BJ (cell line): ENCODE results near the gene FOXP1. TPM values are rescaled to one million over a fixed set of nuclear protein-coding genes. Genes with fewer than 3 reads are reported as not detected.

Experiments used
- CTCF ChIA-PET: fragments of 350-600 bp; formaldehyde crosslinking; extraction: SDS; loops from one replicate; lab custom pipeline; 2021; ENCODE audit warnings: antibody characterized with exemption, inconsistent platforms; lab: Yijun Ruan, JAX
- POLR2A ChIA-PET: fragments of 300-600 bp; sonication (Branson Sonifier 250); formaldehyde crosslinking; extraction: SDS; loops from one replicate; lab custom pipeline; 2021; ENCODE audit warnings: antibody characterized with exemption; lab: Charles Lee
- DNase-seq: peaks from one replicate; pipeline ENCODE4 v3.0.0-alpha.2; 2011; ENCODE audit warnings: low read depth
- H3K27me3 ChIP-seq: 2 replicates; pipeline ENCODE4 v1.6.0; 2011; ENCODE audit warnings: low read length; ENCODE audit not compliant: control insufficient read depth, insufficient read depth
- H3K36me3 ChIP-seq: 2 replicates; pipeline ENCODE4 v1.5.1; 2011; ENCODE audit warnings: low read length; ENCODE audit not compliant: control insufficient read depth, insufficient read depth
- H3K4me3 ChIP-seq: 2 replicates; pipeline ENCODE4 v1.5.1; 2011; ENCODE audit warnings: low read depth, mild to moderate bottlenecking, control low read depth, low read length
- polyA plus RNA-seq: library from polyadenylated mRNA; depleted of rRNA; stranded (reverse); fragments of >200 nt; gene quantifications from 2 replicates; pipeline ENCODE4 v1.2.3, GENCODE V29; 2011
- TF ChIP-seq, protein P1 (sequence below): IDR thresholded peaks from 2 replicates; pipeline ENCODE4 v1.5.1; 2011; ENCODE audit warnings: low read depth, mild to moderate bottlenecking, control low read depth, inconsistent platforms, low read length, moderate library complexity; ENCODE audit not compliant: insufficient read depth

The FOXP1 gene
- polyA plus RNA-seq, 1 experiment = 37.0 TPM

GRCh38 chr3:71011565-71012287, 571.8 kb downstream of the FOXP1 start:
- ChIA-PET CTCF (no interaction called here), POLR2A (no interaction called here)
- no peak for DNase-seq
- Histone ChIP-seq H3K36me3 (no peaks in the 10 kb centered on the region), H3K27me3 (no peaks in the 10 kb centered on the region), H3K4me3 (no peak overlapping the region)
- TF ChIP-seq, protein P1, sequence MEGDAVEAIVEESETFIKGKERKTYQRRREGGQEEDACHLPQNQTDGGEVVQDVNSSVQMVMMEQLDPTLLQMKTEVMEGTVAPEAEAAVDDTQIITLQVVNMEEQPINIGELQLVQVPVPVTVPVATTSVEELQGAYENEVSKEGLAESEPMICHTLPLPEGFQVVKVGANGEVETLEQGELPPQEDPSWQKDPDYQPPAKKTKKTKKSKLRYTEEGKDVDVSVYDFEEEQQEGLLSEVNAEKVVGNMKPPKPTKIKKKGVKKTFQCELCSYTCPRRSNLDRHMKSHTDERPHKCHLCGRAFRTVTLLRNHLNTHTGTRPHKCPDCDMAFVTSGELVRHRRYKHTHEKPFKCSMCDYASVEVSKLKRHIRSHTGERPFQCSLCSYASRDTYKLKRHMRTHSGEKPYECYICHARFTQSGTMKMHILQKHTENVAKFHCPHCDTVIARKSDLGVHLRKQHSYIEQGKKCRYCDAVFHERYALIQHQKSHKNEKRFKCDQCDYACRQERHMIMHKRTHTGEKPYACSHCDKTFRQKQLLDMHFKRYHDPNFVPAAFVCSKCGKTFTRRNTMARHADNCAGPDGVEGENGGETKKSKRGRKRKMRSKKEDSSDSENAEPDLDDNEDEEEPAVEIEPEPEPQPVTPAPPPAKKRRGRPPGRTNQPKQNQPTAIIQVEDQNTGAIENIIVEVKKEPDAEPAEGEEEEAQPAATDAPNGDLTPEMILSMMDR = no peak

- ChIA-PET CTCF (no interaction called here), POLR2A (no interaction called here)
- no peak overlapping the region for H3K4me3 ChIP-seq
- DNase-seq = no peak
- no peaks in the 10 kb centered on the region for H3K27me3 ChIP-seq
- H3K36me3 ChIP-seq = no peaks in the 10 kb centered on the region
- TF ChIP-seq, protein P1 = no peak
Measured at GRCh38 chr3:71010726-71011455, 572.6 kb downstream of the FOXP1 start.

DNA sequence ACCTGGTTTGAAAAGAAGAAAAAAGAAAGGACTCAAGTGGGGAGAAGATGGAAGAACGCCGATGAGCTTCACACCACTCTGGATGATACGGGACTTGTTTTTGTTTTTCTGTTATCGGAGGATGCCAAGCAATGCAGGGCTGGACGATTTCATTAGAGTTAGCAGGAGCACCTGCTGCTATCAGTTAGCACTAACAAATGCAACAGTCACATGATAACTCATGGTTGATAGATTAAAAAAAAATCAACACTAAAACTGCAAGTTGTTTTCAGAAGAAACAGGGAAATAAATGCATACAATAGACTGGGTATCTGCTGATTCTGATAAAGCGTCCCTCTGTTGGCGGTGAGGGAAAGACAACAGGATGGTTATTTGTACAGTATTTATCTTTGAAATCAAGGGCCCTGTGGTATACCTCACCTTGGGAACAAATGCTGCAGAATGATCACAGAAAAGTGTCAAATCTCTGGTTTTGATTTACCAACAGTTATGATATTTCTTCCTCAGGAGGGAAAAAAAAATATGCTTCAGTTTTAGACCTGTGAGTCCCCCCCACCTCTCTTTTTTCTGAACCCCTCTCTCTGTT, 575.1 kb downstream of the FOXP1 start:
- DNase-seq = no peak
- Histone ChIP-seq H3K27me3 (no peaks in the 10 kb centered on the region), H3K36me3 (no peaks in the 10 kb centered on the region), H3K4me3 (no peak overlapping the region)
- TF ChIP-seq, protein P1 = no peak
- ChIA-PET POLR2A (interaction anchor here (0.6 kb wide), 1 partner anchor 78 kb away, joined by 3 read pairs; no protein-coding TSS in a partner anchor), CTCF (no interaction called here)

DNA sequence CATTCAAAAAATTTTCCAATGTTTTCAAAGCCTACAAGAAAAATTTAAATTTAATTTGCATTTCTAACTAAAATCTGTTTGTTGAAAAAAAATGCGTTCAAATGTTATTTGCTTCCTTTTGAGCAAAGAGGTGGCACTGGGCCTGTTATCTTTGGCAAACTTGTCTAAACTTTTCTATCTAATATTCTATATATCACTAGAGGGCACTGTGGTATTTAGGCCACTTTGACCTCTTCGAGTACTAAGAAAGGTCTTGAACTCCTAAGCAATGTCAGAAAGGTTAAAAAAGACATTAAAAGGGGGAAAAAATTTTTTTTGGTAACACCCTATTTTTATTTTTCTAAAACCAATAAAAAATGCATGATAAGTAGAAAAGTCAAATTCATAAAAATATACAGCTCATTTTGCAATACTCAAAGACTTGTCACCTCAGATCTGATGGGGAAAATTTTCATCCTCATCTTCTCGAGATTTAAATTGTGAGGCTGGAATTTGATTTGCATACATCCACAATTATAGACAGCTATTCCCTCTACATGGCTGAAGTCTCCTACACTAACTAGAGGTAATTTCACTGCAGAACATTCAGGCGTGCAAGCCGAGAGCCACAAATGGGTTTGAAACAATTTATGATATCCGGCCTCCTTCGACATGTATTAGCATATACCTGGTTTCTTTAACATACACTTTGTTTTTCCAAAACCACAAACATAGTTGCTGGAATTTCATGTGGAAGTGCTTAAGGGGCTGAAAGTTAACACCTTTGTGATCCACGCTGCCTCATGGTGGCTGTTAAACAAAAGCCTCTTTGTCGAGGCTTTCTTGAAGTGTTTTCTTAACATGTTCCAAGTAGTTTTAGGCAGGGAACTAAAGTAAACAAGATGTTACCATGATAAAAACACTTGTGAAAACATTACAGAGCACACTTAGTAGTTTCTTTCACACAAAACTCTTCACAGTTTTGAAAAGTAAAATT, 576.4 kb downstream of the FOXP1 start:
- no peak for DNase-seq
- H3K27me3 ChIP-seq = no peaks in the 10 kb centered on the region
- no peak overlapping the region for H3K4me3 ChIP-seq
- CTCF ChIA-PET = interaction anchor here (0.7 to 1.5 kb wide), 5 partner anchors 9 to 190 kb away, joined by 3 read pairs; no protein-coding TSS in a partner anchor
- H3K36me3 ChIP-seq = no peaks in the 10 kb centered on the region
- POLR2A ChIA-PET = no interaction called here
- TF ChIP-seq, protein P1 = no peak
